M059J (cell line): ENCODE data around the gene ZIC4. TPM values are rescaled to one million over a fixed set of nuclear protein-coding genes. Genes with fewer than 3 reads are reported as not detected.

Experiments used
- DNase-seq: peaks from one replicate; pipeline ENCODE4 v3.0.0-alpha.2; 2012; ENCODE audit warnings: low read depth
- total RNA-seq: library from RNA; depleted of rRNA; stranded (reverse); fragments of >200 nt; shearing (Covaris generic); gene quantifications from 2 replicates; pipeline ENCODE4 v1.2.3, GENCODE V29; 2014; rRNA removed

The ZIC4 gene
- total RNA-seq, 1 experiment from 2014 or later: not detected

DNA sequence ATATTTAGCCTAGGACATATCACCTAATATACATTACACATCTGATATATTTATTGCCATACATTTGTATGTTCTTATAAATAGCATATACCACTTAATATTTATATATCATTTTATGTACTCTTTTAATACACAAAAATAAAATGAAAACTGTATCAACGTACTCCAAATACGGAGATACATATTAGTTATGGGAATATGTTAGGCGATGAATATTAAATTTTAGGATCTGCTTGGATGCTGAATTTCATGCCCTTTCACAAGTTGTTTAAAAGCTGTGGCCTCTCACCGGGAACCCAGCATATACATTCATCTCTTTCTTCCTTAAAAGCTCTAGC lies 50.6 kb downstream of the ZIC4 start:
- DNase-seq: no peak

DNA sequence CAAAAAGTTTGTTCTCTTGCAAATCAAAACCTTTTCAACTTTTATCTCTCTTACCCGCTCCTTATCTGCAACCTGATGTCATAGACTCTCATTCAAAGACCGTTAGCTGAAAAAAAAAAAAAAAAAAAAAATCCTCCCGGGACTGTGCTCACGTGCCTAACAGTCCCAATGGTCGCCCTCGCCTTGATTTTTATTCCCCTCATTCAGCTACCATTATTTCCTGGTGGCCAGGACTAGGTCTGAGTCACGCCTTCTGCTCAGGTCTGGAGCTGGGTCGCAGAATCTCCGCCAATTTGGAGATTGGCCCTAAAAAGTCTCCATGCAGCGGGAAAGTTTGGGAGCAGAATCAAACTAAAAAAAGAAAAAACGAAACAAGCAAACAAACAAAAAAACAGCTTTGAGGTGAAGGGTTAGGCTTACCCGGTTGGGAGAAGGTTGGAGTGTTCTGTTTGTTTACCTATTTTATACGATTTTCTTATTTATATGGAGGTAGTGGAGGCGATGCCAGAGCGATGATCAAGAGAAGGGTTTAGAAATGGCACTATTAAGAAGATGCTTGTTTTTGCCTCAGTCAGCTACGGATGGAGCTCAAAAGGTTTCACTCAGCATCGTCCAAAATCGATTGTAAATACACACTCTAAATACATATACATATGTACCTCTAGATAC lies 51.1 kb downstream of the ZIC4 start:
- DNase-seq: no peak

DNA sequence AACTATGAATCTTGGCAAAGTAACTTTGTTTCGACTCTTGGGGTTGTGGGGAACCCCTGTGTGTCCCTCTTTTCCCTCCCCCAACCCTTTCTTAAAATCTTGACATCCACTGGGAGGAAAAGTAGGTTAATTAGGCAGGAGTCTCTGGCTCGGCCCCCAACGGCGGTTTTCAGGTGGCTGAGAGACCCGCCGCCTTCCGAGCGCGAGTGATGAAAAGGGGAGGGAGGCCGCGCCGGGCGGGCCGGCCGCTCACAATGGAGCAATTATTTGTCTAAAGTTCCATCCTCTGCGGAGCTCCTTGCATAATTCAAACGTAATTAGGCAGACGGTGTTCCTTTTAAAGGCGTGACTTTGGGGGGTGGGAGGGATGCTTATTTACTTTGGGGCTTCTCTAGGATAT lies 51.7 kb downstream of the ZIC4 start:
- DNase-seq: no peak

DNA sequence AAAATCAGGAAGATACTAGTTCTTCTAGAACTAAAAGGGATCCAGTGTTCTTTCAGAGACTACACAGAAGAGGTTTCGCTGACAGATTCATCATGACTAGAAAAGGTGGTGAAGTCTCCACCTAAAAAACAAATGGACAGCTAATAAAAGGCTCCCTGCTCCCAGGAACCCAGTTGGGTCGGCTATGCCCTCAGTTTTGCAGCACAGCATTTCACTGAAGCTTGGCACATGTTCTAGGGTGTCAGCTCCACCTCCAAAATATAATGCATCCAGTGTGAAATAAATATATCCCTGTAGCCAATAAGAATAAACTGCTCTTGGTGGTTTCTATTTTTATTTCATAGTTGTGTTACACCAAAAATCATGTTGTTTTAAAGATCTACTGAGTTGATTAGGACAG lies 55.0 kb downstream of the ZIC4 start:
- DNase-seq: no peak

DNA sequence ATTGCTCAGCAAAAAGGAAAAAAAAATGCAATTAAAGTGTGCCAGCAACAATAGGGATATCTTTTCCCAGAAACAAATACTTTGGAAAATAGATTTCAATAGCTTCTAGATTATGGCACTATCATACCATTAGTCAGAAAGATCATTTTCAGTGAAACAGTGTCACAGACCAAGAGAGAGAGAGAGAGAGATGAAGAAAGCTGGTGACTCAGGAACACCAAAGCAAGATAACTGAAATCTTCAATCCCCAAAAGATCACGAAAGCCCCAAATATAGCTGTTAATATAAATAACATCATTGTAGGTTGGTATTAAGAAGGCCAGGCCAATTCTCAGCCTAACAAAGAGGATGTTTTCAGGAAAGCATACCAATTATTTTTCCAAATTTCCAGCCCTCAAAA lies 57.4 kb downstream of the ZIC4 start:
- no peak for DNase-seq

DNA sequence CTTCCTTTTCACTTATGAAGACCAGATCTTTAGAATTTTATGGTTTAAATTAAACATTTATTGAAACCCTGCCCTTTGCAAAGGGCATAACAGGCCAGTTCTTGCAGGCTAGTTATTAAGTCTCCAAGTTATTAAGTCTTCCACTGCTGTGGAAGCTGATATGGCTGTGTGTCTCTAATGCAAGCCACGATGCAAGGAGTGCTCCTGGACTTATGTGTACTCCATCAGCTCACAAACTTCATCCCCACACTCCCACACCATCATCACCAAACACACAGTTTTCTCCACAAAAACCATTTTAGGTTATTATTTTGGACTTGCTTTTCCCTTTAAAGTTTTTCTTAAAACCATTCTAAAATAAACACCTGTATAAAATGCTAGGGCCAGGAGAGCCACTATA lies 62.4 kb downstream of the ZIC4 start:
- no peak for DNase-seq

DNA sequence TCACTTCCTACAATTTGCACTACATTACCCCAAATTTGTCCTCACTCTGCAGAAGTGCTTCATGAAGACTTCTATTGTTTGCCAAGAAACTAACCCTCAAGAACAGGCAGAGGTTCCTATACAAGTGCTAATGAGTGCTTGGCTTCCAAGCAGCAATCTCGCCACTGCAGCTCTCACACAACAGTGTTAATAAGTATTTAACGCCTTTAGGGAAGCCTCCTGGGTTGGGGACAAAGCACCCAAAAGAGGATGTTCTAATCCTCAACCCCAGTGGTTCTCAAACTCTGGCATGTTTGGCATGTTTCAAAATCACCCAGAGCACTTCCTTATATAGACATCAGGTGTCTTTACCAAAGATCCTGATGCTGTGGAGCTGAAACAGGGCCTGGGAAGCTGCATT lies 64.6 kb downstream of the ZIC4 start:
- DNase-seq: no peak

DNA sequence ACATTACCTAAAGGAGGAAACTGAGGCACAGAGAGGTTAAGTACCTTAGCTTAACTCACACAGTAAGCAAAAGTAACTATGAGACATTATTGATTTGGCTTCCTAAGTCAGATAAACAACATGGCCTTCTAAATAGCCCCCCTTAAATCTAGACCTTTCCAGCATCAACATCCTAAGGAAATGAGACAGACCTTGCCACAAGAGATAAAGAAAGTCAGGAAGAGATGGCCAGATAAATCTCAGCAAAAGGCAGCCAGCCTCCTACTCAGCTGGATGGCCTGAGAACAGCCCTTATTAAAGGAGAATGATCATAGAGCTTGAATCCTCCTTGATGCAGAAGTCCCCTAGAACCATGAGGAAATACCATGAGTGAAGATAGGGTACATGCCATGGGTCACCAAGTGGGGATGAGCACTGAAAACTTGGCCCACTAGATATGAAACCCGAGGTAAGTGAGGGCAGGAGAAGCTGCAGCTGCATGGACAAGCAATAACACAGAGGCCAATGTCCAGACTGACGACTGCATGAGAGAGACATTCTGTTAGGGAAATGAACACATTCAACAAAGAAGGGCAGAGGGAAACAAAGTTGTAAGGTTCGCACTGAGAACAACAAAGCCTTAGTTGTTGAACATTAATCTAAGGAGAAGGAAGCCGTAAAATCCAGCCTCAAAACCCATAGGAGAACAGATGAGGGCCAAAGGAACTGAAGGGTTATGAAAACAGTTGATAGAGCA lies 69.6 kb downstream of the ZIC4 start:
- no peak for DNase-seq

Other genes starting within 250 kb of the ZIC4 start
- 7.9 and 10.5 TPM in 2 replicates for gene ZIC1, start 2.8 kb upstream of the ZIC4 start, total RNA-seq